ENCODE measurements around the gene SPTLC1.
"Not testable (repeated sequence)": the region's sequence is repeated elsewhere in the genome, so short reads cannot be mapped to it uniquely, and the experiment has no call there.

Gene SPTLC1, protein sequence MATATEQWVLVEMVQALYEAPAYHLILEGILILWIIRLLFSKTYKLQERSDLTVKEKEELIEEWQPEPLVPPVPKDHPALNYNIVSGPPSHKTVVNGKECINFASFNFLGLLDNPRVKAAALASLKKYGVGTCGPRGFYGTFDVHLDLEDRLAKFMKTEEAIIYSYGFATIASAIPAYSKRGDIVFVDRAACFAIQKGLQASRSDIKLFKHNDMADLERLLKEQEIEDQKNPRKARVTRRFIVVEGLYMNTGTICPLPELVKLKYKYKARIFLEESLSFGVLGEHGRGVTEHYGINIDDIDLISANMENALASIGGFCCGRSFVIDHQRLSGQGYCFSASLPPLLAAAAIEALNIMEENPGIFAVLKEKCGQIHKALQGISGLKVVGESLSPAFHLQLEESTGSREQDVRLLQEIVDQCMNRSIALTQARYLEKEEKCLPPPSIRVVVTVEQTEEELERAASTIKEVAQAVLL

DNA sequence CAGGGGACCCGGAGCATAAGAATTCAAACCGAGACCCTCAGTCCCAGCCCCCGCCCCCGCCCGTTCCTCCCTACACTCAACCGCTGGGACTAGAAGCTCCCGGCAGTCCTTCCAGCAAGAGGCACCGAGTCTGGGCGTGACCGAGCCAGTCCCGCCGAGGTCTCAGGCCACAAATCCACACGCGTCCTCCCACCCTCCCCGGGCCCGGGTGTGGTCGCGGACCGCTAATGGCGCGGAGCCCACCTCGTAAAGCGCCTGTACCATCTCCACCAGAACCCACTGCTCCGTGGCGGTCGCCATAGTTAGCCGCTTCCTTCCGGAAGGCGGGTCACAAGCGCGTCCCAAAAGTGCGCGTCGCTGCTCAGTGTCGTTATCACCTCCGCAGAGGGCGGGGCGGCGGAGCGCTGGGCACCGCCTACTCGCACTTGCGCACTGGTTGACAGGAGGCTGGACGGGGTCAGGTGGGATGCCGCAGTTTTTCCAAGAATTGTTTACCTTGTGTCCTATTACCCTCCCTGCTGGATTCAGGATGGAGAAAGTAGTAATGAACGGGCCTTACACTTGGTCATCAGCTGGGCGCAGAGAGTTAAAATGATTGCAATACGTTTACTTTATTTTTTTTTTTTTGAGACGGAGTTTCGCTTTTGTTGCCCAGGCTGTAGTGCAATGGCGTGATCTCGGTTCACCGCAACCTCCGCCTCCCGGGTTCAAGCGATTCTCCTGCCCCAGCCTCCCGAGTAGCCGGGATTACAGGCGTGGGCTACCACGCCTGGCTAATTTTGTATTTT, at the start of gene SPTLC1:
SPTLC1 (minus strand) TSS at position 343 of the 788 bp plus-strand sequence; CDS start at position 300, 43 bp downstream.
- DNase-seq (ENCODE audit: low spot score): peak; percentile 98

DNA sequence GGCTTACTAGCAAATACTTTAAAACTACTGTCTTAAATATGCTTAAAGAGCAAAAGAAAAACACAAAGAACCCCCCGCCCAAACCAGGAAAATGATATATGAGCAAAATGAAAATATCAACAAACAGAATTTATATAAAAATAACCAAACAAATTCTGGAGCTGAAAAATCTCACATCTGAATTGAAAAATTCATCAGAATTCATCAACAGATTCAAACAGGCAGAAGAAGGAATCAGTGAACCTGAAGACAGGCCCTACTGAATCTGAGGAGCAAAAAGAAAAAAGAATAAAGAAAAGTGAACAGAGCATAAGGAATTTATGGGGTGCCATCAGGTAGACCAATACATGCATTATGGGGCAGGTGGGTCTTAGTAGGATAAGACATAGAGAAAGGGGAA, 49.8 kb upstream of the SPTLC1 start:
- no peak for DNase-seq (ENCODE audit: low spot score)

DNA sequence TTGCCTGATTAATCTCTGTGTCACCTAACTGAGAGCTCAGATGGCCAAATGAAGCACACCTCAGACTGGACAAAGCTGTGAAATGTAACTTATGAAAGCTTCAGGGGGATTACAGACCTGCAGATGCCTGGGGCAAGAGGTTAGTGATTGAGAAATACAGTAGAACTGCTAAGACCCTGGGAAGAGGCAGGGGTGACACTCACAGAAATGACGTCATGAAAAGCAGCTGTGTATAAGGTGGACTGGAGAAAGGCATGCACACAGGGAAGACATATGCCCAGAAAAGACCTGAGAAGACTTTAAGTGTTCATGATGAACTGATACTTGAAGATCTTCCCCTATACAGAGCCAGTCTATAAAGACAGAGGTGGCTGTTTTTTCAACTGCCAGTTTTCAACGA, 49.3 kb upstream of the SPTLC1 start:
- DNase-seq (ENCODE audit: low spot score): no peak

DNA sequence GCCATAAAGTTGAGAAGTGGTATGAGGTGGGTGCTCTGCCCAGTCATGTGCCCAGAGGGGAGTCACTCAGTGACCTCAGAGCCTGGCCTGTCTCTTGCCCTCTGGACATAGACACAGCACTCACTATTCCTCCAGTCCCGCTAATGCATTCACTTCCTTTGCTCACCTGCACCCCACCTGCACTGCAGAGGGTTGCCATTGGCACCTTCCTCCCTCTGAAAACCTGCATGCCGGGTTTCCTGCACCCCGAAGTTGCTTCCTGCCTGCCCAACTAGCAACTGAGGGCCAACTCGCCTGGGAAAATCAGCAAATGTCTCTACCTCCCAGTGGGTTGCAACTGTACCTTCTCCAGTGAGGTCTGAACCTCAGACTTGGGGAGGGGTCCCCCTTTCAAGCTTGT, 48.1 kb upstream of the SPTLC1 start:
- no peak for DNase-seq (ENCODE audit: low spot score)

DNA sequence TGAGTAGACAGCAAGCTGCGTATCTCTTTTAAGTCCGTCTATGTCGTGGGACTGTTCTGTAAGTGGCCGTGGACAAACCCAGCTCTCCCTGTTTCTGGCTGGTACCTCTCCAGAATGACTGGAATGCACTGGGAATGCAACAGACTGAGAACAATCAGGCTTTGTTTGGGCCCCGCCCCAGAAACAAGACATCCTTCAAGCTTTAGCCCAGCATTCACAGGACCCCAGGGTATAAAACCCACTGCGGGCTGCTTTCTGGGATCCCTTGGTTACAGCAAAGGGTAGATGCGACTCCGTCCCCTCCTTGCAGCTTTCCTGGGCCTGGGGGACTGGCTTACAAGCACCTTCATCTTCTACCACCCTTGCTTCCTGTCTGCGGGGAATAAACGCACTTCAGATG, 45.6 kb upstream of the SPTLC1 start:
- no peak for DNase-seq (ENCODE audit: low spot score)

DNA sequence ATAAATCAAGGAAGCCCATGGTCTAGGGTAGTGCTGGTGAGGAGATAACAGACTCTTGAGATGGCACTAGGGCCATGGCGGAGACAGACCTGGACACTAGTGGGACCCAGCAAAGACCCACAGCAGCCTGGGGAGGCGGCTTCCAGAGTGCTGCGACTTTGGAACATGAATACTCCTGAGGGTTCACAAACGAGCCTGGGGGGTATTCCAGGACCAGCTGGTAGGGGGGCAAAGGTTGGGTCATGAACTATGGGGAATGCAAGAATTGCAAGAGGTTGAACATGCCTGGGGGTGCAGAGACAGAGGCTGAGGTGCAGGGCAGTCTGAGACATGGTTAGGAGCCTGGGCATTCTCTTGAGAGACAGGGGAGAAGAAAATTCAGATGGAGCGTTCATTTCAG, 43.8 kb upstream of the SPTLC1 start:
- no peak for DNase-seq (ENCODE audit: low spot score)

DNA sequence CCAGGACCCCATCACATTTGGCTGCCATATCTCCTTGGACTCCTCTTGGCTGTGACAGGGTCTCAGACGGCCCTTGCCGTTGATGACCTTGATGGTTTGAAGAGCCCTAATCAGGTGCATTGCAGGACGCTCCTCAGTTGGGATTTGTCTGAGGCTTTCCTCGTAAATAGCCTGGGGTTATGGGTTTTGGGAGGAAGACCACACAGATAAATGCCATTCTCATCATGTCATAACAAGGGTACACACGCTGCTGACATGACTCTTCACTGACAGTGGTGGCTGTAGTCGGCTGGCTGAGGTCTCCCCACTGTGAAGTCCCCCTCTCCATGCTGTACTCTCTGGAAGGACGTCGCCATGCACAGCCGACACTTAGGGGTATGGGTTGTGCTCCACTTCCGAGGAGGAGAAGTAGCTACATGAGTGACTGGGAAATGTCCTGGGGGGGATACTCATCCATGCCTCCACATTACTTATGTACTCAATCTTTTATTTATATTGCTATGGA, 42.9 kb upstream of the SPTLC1 start:
- no peak for DNase-seq (ENCODE audit: low spot score)

DNA sequence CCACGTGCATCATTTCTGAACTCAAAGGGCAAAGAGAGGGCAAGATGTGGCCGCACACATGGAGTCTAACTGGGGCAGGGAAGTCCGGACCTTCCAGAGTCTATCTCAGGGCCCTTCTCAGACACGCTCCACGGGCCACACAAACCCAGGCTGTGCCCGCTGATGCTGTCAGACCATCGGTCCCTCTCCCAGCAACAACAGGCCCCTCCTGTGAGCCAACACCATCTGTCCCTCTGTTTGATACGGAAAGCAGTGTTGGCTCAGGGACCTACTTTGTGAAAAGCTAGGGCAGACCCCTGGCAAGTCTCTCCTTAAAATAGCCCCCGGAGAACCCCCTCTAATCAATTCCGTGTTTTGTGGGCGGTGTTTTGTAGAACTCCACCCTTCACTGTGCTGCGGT, 40.5 kb upstream of the SPTLC1 start:
- not testable (repeated sequence) for DNase-seq (ENCODE audit: low spot score)

DNA sequence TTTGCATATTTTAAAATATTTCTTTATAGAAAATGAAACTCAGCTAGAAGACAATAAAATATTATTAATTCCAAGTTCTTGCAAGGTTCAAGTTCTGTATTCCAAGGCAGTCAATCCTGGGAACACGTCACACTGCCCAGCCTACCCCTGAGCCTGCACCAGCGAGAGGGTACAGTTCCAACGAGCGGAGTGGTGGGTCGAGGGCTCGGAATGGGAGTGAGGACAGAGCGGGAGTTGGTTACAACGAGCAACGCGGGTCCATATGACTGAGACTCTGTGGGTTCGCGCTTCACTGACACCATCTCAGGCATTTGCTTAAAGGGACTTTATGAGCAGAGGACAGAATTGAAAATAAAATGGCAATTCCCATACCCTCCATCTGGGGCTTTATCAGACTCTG, 40.0 kb upstream of the SPTLC1 start:
- DNase-seq (ENCODE audit: low spot score): no peak

DNA sequence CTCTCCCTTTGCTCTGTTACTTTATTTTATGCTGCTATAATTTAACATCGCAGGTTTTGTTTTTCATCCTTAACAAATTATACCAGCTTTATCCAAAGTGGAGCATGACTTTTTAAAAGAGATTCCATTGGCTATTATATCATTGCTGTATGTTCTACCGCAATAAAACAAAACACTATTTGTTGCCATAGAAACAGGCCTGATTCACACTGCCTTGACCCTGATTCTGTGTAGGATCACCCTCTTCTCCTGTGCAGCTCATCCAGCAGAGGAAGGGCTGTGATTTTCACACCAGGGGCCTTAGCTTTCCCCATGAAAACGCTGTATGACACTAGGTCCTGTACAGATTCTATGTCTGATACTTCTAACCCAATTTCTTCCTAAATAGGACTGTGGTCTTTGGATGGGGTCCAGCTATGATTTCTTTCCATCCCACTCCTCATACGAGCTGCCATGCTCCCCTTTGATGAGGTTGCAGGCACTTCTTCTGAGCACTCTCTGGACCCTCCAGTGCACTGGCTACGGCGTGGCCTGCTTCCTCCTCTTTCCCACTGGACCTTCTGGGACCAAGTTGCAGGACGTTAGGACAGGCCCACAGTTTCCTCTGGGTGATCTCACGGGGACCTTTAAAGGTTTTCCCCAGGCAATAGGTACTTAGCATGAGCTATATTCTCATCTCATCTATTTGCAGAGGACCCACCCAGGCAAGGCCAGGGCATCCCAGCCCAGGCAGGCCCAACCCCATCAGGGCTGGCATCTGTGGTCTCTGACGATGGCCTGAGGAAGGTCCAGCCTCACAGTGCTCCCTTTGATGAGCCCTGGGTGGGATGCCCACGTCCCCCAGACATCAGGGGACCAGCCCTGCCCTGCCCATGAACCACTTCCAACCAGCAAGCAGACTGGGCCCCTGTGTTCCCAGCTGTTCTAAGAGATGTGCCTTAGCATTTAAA, 38.5 kb upstream of the SPTLC1 start:
- not testable (repeated sequence) for DNase-seq (ENCODE audit: low spot score)

DNA sequence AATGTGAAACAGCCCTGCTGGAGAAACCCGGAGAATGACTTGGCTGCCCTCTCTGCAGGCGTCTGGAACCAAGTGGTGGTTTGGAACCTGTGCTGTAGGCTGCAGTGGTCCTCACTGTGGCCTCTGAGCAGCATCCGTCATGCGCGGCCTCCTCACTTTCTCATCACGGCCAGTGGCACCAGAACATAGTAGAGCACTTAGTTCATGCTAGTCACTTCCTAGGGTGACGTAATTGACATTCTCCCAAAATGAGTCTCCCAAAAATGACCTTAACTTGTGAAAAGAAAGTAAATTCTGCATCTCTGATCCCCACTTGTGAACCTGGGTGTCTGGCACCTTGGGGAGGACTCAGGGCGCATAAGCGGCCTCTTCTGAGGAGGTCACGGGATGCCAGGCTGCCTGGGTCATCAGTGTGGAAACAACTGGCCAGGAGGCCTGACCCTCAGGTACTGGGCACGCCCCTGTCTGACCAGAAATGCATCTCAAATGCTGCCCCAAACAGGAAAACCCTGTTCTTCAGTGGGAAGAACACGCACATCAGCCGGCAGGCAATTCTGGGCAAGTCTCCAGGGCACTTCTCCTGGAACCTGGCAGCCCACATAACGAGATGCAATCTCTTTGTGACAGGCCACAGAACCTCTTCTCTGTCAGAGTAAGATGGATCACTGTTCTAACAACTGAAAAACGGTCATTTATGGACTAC, 36.6 kb upstream of the SPTLC1 start:
- DNase-seq (ENCODE audit: low spot score): no peak

DNA sequence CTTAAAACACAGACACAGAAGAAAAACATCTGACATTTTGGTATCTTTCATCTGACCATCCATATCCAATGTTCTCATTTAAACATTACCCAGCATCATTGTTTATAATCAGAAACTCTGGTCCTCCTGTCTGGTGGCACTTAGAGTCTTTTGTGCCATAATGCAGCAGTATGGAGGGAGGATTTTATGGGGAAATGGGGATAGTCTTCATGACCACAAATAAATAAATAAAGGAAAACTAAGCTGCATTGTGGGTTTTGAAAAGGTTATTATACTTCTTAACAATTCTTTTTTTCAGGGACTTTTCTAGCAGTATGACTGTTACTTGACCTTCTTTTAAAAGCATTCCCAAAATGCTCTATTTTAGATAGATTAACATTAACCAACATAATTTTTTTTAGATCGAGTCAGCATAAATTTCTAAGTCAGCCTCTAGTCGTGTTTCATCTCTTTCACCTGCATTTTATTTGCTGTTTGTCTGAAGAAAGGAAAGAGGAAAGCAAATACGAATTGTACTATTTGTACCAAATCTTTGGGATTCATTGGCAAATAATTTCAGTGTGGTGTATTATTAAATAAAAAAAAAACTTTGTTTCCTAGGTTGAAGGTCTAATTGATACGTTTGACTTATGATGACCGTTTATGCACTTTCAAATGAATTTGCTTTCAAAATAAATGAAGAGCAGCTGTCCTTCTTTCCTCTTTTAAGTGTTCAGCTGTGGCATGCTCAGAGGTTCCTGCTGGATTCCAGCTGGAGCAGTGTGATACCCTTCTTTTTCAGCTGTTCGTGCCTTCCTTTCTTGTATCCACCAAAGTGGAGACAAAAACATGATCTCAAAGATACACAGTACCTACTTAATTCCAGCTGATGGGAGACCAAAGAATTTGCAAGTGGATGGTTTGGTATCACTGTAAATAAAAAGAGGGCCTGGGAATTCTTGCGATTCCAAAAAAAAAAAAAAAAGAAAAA, 35.6 kb upstream of the SPTLC1 start:
- not testable (repeated sequence) for DNase-seq (ENCODE audit: low spot score)

DNA sequence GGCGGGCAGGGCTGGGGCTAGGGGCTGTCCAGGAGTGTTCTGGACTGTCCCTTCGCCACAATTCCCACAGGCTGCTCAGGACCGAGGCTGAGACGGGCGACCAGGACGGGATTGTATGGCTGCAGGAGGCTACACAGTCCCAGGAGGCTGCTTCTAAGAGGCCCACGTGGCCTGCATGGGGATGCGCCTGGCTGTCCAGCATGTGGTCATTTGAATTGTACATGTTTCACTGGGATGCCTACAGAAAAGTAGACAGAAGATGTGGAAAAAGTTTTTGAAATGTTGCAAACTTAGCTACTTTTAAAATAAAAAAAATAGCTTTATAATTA, 32.6 kb upstream of the SPTLC1 start:
- DNase-seq (ENCODE audit: low spot score): no peak

DNA sequence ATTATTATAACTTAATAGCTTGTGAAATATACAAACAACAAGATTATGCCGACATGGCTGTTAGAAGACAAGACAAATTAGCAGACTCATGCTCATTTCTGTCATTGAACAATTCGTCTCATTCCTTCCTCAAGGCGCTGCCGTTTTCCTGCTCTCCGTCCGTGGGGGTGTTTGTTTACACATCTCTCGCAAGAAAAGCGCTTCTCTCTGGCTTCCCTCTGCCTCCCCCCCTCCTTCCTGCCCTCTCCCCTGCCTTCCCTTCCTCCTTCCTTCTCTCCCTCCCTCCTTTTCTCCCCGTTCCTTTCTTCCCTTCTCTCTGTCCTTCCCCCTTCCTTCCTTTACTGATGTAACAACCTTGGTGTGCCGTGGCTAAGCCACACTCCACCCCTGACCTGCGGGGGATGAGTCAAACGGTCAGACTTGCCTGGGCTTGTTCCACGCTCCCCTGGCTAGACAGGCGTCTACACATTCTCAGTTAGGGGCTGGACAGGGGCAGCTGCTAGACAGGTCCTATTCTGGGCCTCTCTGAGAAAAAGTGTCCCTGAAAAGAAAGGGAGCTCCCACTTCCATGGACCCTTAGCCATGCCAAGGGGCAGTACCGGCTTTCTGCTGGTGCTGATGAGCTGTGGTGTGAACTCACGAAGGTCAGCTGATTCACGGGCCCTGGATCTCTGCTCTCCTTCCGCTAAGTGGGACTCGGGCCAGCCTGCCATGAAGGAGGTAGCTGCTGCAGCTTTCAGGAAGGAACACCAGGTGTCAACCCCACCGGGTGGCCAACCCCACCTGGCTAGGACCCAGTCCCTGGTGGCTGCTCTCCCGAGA, 32.0 kb upstream of the SPTLC1 start:
- DNase-seq (ENCODE audit: low spot score): peak; percentile 46

DNA sequence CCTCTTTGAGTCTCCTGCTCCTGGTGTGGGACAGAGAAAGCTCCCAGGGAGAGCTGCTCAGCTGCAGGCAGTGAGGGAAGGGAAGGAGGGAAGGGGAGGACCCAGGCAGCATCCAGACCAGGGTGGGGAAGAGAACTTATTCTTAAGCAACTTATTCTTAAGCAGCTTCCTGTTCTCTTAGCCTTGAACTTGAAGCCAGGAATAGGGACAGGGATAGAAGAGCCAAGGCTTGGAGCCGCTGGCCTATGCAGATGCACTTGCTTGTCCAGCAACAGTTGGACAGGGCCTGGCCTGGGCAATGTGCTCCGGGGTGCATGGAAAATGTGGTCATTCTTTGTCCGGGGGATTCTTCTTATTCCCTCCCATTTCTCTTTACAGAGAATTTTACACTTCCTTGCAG, 31.4 kb upstream of the SPTLC1 start:
- no peak for DNase-seq (ENCODE audit: low spot score)

DNA sequence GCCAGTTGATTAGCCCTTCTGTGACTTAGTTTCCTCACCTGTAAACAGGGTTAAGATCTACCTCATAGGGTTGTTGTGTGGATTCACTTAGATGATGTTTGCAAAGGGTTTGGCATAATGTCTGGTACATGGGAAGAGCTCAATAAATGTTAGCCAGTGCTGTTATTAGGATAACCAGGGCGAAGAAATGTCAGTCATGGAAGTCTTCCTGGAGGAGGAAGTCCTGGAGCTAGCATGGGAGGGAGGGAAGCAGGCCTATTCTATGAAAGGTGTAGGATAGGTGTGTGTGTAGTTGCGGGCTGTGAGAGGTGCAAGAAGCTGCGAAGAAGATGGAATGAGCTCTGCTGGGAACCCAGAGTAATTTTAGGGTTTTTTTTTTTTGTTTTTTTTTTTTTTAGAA, 30.6 kb upstream of the SPTLC1 start:
- not testable (repeated sequence) for DNase-seq (ENCODE audit: low spot score)

DNA sequence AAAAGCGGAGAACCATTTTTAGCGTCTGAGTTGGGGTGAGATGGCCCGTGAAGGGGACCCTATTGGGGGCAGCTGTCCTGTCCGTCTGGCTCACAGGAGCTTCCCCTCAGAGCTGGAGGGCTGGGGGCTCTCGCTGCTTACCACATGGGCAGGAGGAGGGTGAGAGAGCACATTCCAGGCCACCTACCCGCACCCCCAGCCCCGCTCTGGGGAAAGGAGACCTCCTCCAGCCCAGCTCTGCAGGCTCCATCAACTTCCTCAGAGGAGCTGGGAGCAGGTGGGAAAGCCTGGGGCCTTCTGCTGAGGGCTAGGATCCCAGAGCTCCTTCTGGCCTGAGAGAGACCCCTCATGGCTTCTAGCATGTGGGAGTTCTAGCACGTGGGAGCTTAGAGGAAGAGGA, 27.1 kb upstream of the SPTLC1 start:
- no peak for DNase-seq (ENCODE audit: low spot score)

DNA sequence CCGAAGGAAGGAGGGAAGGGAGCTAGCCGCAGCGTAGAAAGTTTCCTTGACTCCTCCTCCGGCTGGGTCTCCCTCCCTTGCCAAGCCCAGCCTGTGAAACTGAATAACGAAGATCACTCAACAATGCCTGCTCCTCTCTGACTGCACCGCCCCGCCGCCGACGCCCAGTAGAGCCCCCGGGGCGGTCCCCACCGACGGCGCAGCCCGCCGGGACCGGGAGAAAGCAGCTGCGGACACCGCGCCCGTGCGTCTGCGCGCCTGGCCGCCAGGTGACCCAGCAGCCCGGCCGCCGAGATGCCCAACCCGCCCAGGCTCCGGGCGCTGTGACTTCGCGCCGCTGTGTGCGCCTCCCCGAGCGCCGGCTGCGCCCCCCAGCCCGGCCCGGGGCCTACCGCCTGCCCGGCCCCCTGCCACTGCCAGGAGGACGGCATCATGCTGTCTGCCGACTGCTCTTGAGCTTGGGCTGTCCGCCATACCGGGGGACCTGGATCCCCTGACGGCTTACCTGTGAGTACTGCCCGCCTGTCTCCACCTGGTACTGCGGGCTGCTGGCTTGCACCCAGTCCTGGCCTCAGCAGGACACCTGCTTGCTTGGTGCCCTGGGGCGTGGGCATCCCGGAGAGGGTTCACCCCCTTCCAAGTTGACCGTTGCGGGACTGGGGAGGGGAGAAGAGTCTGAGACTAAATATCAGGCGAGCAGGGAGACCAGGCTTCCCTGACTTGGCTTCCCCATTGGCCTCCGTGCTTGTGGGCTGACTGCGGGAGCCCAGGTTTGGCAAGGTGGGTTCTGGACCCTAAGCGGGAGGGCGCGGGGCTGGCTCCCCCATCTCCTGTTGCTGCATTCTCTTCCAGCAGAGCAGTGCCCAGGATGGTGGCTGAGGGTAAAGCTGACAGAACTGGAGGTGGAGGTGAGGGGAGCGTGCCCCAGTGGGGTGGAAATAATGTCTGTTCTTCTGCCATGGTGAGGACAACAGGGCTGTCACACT, 26.2 kb upstream of the SPTLC1 start:
- DNase-seq (ENCODE audit: low spot score): no peak
